Measurements from ENCODE around the gene CYP2U1.

Gene CYP2U1

GRCh38 chr4:107978716-107979451, 47.5 kb downstream of the CYP2U1 start:
- DNase-seq (ENCODE audit: low read depth, low spot score), result no peak

DNA sequence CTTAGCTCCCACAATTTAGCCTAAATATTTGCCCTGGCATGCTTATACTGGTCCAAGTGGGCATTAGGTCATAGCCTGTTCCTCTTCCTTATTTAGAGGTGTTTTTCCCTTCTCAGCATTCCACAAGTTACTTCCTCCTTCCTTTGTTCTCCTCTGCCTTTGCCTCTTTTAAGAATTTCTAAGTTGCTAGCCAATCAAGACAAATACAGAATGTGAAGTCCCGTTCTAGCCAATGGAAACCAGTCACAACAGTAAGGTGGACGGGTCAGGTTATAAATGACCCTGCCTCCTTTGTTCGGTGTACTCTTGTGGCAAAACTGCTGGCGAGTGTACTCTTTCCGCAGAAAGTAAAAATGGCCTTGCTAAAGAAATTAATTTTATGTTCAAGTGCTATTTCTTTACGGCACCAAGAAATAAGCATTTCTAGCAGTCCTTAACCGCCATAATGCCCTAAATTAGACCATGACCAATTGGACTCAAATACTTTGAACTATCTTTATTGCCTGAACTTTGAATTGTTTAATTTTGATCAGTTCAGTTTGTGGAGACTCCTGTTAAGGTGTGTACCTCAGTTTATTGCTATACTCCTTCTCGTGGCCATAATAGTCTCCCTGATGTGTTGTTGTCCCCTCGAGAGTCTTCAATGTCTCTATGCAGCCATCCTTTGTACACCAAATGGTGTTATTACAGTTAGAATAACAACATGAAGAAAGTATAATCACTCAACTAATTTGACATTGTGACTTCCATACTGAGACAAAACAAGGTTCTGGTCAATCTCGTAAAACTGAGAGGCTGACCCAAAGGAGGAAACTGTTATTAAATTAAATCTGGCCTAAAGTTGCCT, 56.8 kb downstream of the CYP2U1 start:
- no peak for DNase-seq (ENCODE audit: low read depth, low spot score)

- DNase-seq (ENCODE audit: low read depth, low spot score), result no peak
Measured at GRCh38 chr4:107988763-107989035, 57.4 kb downstream of the CYP2U1 start.

- DNase-seq (ENCODE audit: low read depth, low spot score), result no peak
Measured at GRCh38 chr4:107989162-107989536, 57.8 kb downstream of the CYP2U1 start.

GRCh38 chr4:107989537-107990386, 58.4 kb downstream of the CYP2U1 start, which contains the start of gene HADH:
Gene HADH, plus strand, starts transcription at chr4:107989889. Its CDS starts 44 bp downstream, at chr4:107989933.
- DNase-seq (ENCODE audit: low read depth, low spot score), result peak; percentile 42

- DNase-seq (ENCODE audit: low read depth, low spot score), result no peak
Measured at GRCh38 chr4:107991945-107992630, 60.7 kb downstream of the CYP2U1 start.

GRCh38 chr4:107993969-107994368, 62.6 kb downstream of the CYP2U1 start:
- DNase-seq (ENCODE audit: low read depth, low spot score), result no peak

DNA sequence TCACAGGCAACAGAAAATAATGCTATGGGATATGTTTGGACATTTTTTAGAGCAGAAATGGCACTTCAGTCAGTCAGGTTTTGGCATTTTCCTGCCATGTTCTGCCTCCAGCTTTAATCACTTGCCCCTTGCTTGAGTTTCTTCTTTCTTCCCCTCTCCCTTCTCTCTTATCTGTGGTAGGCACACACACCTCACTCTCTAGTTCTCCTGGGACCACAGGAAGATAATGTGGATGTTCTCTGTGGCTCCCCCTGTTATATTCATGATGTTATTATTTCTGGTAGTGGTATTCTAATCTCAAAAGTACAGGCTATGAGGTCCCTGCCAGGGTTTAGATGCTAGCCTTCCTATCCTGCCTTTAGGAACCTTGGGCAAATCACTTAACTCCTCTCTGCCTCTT, 63.5 kb downstream of the CYP2U1 start:
- DNase-seq (ENCODE audit: low read depth, low spot score), result no peak

DNA sequence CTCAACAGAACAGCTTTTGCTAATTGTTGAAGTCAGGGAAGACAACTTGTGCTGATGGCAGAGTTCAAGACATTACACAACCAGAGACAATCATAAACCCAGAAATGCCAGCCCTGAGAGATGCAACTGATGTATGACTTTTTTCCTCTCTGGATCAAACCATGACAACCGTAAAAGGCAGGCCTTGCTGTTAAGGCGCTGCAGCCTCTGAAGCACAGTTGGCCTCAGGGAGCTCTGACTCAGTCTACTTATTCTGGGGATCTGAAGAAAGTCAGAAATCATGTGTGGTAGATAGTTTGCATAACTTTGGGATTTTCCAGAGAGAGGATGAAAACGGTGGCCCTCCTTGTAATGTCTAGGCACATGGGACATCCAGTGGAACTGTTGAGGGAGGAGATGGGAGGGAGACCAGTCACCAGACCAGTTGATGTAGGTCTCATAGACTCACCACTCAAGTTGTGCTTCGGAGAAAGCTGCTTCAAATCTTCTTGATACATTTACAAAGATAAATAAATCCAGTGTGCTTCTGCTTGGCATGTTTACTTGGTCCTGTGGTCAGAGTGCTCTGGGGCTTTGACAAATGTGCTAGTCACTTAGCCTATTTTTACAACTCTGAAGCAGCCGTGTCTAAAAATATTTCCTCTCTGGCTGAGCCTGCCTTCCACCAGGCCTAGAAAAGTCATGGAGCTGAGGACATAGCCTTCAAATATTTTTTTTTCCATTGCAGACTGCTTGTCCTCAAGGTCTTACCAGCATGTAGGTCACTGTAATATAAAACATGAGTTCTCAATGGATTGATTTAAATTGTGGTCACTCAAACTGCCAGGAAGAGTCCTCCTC, 65.8 kb downstream of the CYP2U1 start:
- DNase-seq (ENCODE audit: low read depth, low spot score), result no peak

DNA sequence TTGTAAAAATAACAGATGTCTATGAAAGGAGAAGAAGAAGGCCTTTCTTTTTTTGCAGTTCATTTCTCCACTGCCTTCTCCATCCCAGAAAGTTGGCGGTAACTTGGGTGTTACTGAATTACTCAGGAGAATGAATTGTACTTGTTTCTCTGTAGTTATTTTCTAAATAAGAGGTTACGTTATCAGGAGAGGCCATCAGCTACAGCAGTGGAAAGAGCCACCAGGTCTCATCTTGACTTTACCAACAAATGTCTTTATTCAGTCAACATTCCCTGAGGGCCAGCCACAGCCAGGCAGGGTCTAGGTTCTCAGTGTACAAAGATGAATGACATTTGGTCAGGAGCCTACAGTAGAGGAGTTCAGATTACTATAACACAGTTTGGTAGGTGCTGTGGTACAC, 66.4 kb downstream of the CYP2U1 start:
- DNase-seq (ENCODE audit: low read depth, low spot score), result no peak

DNA sequence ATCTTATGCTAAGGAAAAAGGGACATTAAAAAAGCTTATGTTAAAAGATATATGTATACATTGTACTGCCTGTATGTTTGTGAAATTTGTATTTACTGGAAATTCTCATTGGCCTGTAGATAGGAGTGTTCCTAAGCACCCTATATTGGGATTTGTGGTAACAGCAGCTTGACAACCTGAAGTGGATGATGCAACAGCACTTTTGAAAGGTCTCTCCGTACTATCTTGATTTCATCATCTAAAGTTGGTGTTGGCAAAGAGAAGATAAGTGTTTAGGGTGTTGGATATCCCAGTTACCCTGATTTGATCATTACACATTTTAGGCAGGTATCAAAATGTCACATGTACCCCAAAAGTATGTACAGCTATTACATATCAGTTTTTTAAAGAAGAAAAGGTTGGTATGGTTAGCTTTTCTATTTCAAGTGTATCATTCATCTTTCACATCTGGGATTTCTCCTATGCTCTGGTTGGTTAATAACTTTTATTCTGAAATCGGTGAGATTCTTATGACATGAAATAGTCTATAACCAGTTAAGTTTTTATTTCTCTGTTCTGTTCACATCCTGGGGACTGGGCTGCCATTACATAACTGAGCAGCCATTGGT, 68.7 kb downstream of the CYP2U1 start:
- DNase-seq (ENCODE audit: low read depth, low spot score), result no peak

- DNase-seq (ENCODE audit: low read depth, low spot score), result no peak
Measured at GRCh38 chr4:108001540-108002135, 70.3 kb downstream of the CYP2U1 start.
